ENCODE measurements around the gene GLS2. TPM values are rescaled to one million over a fixed set of nuclear protein-coding genes. Genes with fewer than 3 reads are reported as not detected.

Gene GLS2
- total and polyA plus RNA-seq, 2 experiments from 2014 or later, result 12.2 to 31.6 TPM

GRCh38 chr12:56486694-56487093 lies 1.3 kb downstream of the GLS2 start (continued):
- TF ChIP-seq, protein P1, sequence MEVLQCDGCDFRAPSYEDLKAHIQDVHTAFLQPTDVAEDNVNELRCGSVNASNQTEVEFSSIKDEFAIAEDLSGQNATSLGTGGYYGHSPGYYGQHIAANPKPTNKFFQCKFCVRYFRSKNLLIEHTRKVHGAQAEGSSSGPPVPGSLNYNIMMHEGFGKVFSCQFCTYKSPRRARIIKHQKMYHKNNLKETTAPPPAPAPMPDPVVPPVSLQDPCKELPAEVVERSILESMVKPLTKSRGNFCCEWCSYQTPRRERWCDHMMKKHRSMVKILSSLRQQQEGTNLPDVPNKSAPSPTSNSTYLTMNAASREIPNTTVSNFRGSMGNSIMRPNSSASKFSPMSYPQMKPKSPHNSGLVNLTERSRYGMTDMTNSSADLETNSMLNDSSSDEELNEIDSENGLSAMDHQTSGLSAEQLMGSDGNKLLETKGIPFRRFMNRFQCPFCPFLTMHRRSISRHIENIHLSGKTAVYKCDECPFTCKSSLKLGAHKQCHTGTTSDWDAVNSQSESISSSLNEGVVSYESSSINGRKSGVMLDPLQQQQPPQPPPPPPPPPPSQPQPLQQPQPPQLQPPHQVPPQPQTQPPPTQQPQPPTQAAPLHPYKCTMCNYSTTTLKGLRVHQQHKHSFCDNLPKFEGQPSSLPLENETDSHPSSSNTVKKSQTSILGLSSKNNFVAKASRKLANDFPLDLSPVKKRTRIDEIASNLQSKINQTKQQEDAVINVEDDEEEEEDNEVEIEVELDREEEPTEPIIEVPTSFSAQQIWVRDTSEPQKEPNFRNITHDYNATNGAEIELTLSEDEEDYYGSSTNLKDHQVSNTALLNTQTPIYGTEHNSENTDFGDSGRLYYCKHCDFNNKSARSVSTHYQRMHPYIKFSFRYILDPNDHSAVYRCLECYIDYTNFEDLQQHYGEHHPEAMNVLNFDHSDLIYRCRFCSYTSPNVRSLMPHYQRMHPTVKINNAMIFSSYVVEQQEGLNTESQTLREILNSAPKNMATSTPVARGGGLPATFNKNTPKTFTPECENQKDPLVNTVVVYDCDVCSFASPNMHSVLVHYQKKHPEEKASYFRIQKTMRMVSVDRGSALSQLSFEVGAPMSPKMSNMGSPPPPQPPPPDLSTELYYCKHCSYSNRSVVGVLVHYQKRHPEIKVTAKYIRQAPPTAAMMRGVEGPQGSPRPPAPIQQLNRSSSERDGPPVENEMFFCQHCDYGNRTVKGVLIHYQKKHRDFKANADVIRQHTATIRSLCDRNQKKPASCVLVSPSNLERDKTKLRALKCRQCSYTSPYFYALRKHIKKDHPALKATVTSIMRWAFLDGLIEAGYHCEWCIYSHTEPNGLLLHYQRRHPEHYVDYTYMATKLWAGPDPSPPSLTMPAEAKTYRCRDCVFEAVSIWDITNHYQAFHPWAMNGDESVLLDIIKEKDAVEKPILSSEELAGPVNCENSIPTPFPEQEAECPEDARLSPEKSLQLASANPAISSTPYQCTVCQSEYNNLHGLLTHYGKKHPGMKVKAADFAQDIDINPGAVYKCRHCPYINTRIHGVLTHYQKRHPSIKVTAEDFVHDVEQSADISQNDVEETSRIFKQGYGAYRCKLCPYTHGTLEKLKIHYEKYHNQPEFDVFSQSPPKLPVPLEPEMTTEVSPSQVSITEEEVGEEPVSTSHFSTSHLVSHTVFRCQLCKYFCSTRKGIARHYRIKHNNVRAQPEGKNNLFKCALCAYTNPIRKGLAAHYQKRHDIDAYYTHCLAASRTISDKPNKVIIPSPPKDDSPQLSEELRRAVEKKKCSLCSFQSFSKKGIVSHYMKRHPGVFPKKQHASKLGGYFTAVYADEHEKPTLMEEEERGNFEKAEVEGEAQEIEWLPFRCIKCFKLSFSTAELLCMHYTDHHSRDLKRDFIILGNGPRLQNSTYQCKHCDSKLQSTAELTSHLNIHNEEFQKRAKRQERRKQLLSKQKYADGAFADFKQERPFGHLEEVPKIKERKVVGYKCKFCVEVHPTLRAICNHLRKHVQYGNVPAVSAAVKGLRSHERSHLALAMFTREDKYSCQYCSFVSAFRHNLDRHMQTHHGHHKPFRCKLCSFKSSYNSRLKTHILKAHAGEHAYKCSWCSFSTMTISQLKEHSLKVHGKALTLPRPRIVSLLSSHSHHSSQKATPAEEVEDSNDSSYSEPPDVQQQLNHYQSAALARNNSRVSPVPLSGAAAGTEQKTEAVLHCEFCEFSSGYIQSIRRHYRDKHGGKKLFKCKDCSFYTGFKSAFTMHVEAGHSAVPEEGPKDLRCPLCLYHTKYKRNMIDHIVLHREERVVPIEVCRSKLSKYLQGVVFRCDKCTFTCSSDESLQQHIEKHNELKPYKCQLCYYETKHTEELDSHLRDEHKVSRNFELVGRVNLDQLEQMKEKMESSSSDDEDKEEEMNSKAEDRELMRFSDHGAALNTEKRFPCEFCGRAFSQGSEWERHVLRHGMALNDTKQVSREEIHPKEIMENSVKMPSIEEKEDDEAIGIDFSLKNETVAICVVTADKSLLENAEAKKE (CRISPR knock-in tag; IDR thresholded peaks at IDR 0.05), result no peak
- TF ChIP-seq STAT1 (IDR thresholded peaks at IDR 0.05; ENCODE audit: unreplicated experiment), result no peak
- TF ChIP-seq ZNF331 (CRISPR knock-in tag; IDR thresholded peaks at IDR 0.05; ENCODE audit: low read depth), result no peak
- no peak for TF ChIP-seq CREB1 (CRISPR knock-in tag; IDR thresholded peaks at IDR 0.05; ENCODE audit: low read depth)
- no peak for TF ChIP-seq ZNF114 (CRISPR knock-in tag; IDR thresholded peaks at IDR 0.05)
- TF ChIP-seq NANOG (IDR thresholded peaks at IDR 0.05; ENCODE audit: borderline replicate concordance), result no peak
- no peak for TF ChIP-seq POLR2AphosphoS5 (IDR thresholded peaks at IDR 0.05; ENCODE audit: low read depth)
- TF ChIP-seq, protein P2, sequence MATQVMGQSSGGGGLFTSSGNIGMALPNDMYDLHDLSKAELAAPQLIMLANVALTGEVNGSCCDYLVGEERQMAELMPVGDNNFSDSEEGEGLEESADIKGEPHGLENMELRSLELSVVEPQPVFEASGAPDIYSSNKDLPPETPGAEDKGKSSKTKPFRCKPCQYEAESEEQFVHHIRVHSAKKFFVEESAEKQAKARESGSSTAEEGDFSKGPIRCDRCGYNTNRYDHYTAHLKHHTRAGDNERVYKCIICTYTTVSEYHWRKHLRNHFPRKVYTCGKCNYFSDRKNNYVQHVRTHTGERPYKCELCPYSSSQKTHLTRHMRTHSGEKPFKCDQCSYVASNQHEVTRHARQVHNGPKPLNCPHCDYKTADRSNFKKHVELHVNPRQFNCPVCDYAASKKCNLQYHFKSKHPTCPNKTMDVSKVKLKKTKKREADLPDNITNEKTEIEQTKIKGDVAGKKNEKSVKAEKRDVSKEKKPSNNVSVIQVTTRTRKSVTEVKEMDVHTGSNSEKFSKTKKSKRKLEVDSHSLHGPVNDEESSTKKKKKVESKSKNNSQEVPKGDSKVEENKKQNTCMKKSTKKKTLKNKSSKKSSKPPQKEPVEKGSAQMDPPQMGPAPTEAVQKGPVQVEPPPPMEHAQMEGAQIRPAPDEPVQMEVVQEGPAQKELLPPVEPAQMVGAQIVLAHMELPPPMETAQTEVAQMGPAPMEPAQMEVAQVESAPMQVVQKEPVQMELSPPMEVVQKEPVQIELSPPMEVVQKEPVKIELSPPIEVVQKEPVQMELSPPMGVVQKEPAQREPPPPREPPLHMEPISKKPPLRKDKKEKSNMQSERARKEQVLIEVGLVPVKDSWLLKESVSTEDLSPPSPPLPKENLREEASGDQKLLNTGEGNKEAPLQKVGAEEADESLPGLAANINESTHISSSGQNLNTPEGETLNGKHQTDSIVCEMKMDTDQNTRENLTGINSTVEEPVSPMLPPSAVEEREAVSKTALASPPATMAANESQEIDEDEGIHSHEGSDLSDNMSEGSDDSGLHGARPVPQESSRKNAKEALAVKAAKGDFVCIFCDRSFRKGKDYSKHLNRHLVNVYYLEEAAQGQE (IDR thresholded peaks at IDR 0.05; ENCODE audit: unreplicated experiment), result no peak
